ENCODE results near the gene LRRC46. TPM values are rescaled to one million over a fixed set of nuclear protein-coding genes. Genes with fewer than 3 reads are reported as not detected.

LRRC46 gene
- total RNA-seq, 4 donors from 2014 or later: 0.20 TPM; not detected in 3

DNA sequence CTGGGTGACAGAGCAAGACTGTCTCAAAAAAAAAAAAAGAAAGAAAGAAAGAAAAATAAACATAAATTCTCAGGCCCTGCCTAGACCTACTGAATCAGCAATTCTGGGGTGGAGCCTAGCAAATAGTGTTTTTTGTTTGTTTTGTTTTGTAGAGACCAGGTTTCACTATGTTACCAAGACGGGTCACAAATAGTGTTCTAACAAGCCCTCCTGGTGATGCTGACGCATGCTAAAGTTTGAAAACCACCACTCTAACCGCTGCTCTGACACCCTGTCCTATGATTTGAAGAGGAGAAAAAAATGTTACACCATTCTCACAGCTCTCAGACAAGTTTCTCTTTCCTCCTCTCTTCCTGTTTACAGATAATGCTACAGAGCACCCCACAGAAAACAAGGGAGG is 1.6 kb upstream of the LRRC46 start:
- Histone ChIP-seq H3K4me1 (peaks cover 15 to 22% of the 10 kb centered on the region in 2 donors), H3K9me3 (no peaks in the 10 kb centered on the region), H3K4me3 (no peak overlapping the region), H3K27me3 (no peaks in the 10 kb centered on the region), H3K36me3 (peaks cover 0 to 40% of the 10 kb centered on the region in 2 donors), H3K27ac (peak overlapping the region in 1 of 4 donors; percentile 73)
- TF ChIP-seq CTCF (IDR thresholded peaks at IDR 0.05 in 4 of 5, conservative IDR thresholded peaks at IDR 0.05 in 1 of 5): no peak
- no peak for TF ChIP-seq POLR2A (IDR thresholded peaks at IDR 0.05)
- no peak for ATAC-seq
- intact Hi-C loops (cut with DNase I; ENCODE audit: low total_unique reads): loop anchor here (2.0 kb wide), 2 partner anchors 65 to 141 kb away; partner anchors contain the start of gene CDK5RAP3
- in situ Hi-C loops (cut with MboI; ENCODE audit: low sequenced_read_pairs in 4 of 4): loop anchor here in 1 of 4 donors (25.0 kb wide), 1 partner anchor 307 kb away; no protein-coding TSS in a partner anchor
- no peak for DNase-seq

- TF ChIP-seq POLR2A (IDR thresholded peaks at IDR 0.05): no peak
- no peak for TF ChIP-seq CTCF (IDR thresholded peaks at IDR 0.05 in 4 of 5, conservative IDR thresholded peaks at IDR 0.05 in 1 of 5)
- Histone ChIP-seq H3K4me1 (peaks cover 15 to 22% of the 10 kb centered on the region in 2 donors), H3K27me3 (no peaks in the 10 kb centered on the region), H3K36me3 (peaks cover 0 to 34% of the 10 kb centered on the region in 2 donors), H3K27ac (peak overlapping the region; percentile 73 to 79 (median 76)), H3K4me3 (peak overlapping the region; percentile 77 to 92 (median 80)), H3K9me3 (no peaks in the 10 kb centered on the region)
- no peak for ATAC-seq
- in situ Hi-C loops (cut with MboI; ENCODE audit: low sequenced_read_pairs in 4 of 4) (loop anchor here in 1 of 4 donors (25.0 kb wide), 1 partner anchor 307 kb away; no protein-coding TSS in a partner anchor), intact Hi-C loops (cut with DNase I; ENCODE audit: low total_unique reads) (loop anchor here (1.0 to 2.0 kb wide), 3 partner anchors 64 to 216 kb away; partner anchors contain the start of gene CDK5RAP3)
- no peak for DNase-seq
Observed at GRCh38 chr17:47830396-47831002, 971 bp upstream of the LRRC46 start.

- intact Hi-C loops (cut with DNase I; ENCODE audit: low total_unique reads): loop anchor here (1.0 to 2.0 kb wide), 3 partner anchors 63 to 214 kb away; partner anchors contain the start of gene CDK5RAP3
- peak overlapping the region; percentile 77 to 92 (median 80) for H3K4me3 ChIP-seq
- no peaks in the 10 kb centered on the region for H3K27me3 ChIP-seq
- H3K36me3 ChIP-seq: peaks cover 0 to 21% of the 10 kb centered on the region in 2 donors
- peaks cover 15 to 22% of the 10 kb centered on the region in 2 donors for H3K4me1 ChIP-seq
- no peak for TF ChIP-seq POLR2A (IDR thresholded peaks at IDR 0.05)
- TF ChIP-seq CTCF (IDR thresholded peaks at IDR 0.05 in 4 of 5, conservative IDR thresholded peaks at IDR 0.05 in 1 of 5): no peak
- DNase-seq (no peak), ATAC-seq (no peak)
- H3K9me3 ChIP-seq: no peaks in the 10 kb centered on the region
- peak overlapping the region; percentile 73 to 79 (median 76) for H3K27ac ChIP-seq
- in situ Hi-C loops (cut with MboI; ENCODE audit: low sequenced_read_pairs in 4 of 4): loop anchor here in 1 of 4 donors (25.0 kb wide), 1 partner anchor 305 kb away; no protein-coding TSS in a partner anchor
Observed at GRCh38 chr17:47831934-47832327, 461 bp downstream of the LRRC46 start.

GRCh38 chr17:47834756-47835155 is 3.3 kb downstream of the LRRC46 start:
- peaks cover 0 to 11% of the 10 kb centered on the region in 2 donors for H3K36me3 ChIP-seq
- H3K27ac ChIP-seq: peak overlapping the region in 2 of 4 donors; percentile 22 to 26
- intact Hi-C loops (cut with DNase I; ENCODE audit: low total_unique reads): no loop called here
- ATAC-seq (no peak), DNase-seq (no peak)
- H3K4me1 ChIP-seq: peaks cover 15 to 21% of the 10 kb centered on the region in 2 donors
- no peak overlapping the region for H3K4me3 ChIP-seq
- in situ Hi-C loops (cut with MboI; ENCODE audit: low sequenced_read_pairs in 4 of 4): loop anchor here in 1 of 4 donors (25.0 kb wide), 1 partner anchor 303 kb away; no protein-coding TSS in a partner anchor
- no peaks in the 10 kb centered on the region for H3K27me3 ChIP-seq
- no peaks in the 10 kb centered on the region for H3K9me3 ChIP-seq
- no peak for TF ChIP-seq POLR2A (IDR thresholded peaks at IDR 0.05)

GRCh38 chr17:47836601-47837000 is 5.1 kb downstream of the LRRC46 start:
- peaks cover 0 to 11% of the 10 kb centered on the region in 2 donors for H3K36me3 ChIP-seq
- no peak for DNase-seq
- intact Hi-C loops (cut with DNase I; ENCODE audit: low total_unique reads) (no loop called here), in situ Hi-C loops (cut with MboI; ENCODE audit: low sequenced_read_pairs in 4 of 4) (loop anchor here in 1 of 4 donors (25.0 kb wide), 1 partner anchor 301 kb away; no protein-coding TSS in a partner anchor)
- H3K4me1 ChIP-seq: peaks cover 15 to 19% of the 10 kb centered on the region in 2 donors
- no peak overlapping the region for H3K27ac ChIP-seq
- ATAC-seq: no peak
- H3K27me3 ChIP-seq: no peaks in the 10 kb centered on the region
- H3K9me3 ChIP-seq: no peaks in the 10 kb centered on the region
- no peak overlapping the region for H3K4me3 ChIP-seq
- no peak for TF ChIP-seq CTCF (IDR thresholded peaks at IDR 0.05 in 4 of 5, conservative IDR thresholded peaks at IDR 0.05 in 1 of 5)
- no peak for TF ChIP-seq POLR2A (IDR thresholded peaks at IDR 0.05)
